Esophagus muscularis mucosa (tissue), 4 donors: Measurements from ENCODE around the gene MTIF3. TPM values are rescaled to one million over a fixed set of nuclear protein-coding genes. Genes with fewer than 3 reads are reported as not detected.

Experiments
- DNase-seq: peaks from one replicate; pipeline ENCODE4 v3.0.0-alpha.2; 2017; ENCODE audit errors: extremely low spot score
- H3K27ac ChIP-seq, 4 donors: fragments of 200-600 bp; sonication (generic); replicated peaks in 1 of 4; 1 replicate in 3 of 4; 2 replicates in 1 of 4; pipeline ENCODE4 v1.5.1; 2016 to 2019; ENCODE audit warnings: mild to moderate bottlenecking in 1 of 4
- H3K27me3 ChIP-seq, 4 donors: fragments of 200-600 bp; sonication (generic); one replicate each; pipeline versions ENCODE4 v1.5.1 to v1.6.0; 2016 to 2019
- H3K36me3 ChIP-seq, 4 donors: fragments of 200-600 bp; sonication (generic); one replicate each; pipeline ENCODE4 v1.5.1; 2016 to 2019
- H3K4me1 ChIP-seq, 4 donors: fragments of 200-600 bp; sonication (generic); one replicate each; pipeline ENCODE4 v1.5.1; 2016 to 2019
- H3K4me3 ChIP-seq, 4 donors: fragments of 200-600 bp; sonication (generic); 1 replicate in 2 of 4; 2 replicates in 2 of 4; pipeline ENCODE4 v1.5.1; 2016 to 2019; ENCODE audit warnings: mild to moderate bottlenecking in 4 of 4, moderate library complexity in 1 of 4
- H3K9me3 ChIP-seq, 4 donors: fragments of 200-600 bp; sonication (generic); 1 replicate in 3 of 4; 2 replicates in 1 of 4; pipeline ENCODE4 v1.5.1; 2016 to 2019
- CTCF ChIP-seq, 3 experiments: fragments of 200-600 bp in 2 of 3; fragments of 450-650 bp in 1 of 3; sonication (generic) in 2 of 3; IDR thresholded peaks; one replicate each; pipeline ENCODE4 v1.5.1; 2017 to 2019; ENCODE audit warnings: antibody characterized with exemption in 3 of 3, mild to moderate bottlenecking in 2 of 3, moderate library complexity in 1 of 3
- EP300 ChIP-seq: sonication (generic); formaldehyde crosslinking; IDR thresholded peaks from one replicate; pipeline ENCODE4 v1.6.1; 2017; ENCODE audit warnings: antibody characterized with exemption
- POLR2A ChIP-seq: fragments of 450-650 bp; IDR thresholded peaks from one replicate; pipeline ENCODE4 v1.6.1; 2017; ENCODE audit warnings: antibody characterized with exemption, moderate library complexity, mild to moderate bottlenecking, low read depth
- POLR2AphosphoS5 ChIP-seq, 2 donors: sonication (generic); formaldehyde crosslinking; IDR thresholded peaks; one replicate each; pipeline ENCODE4 v1.6.1; 2017; ENCODE audit warnings: antibody characterized with exemption in 2 of 2
- WGBS: methylation state at CpG from one replicate; pipeline ENCODE4 v1.1.5; 2018; 5-methylcytosine and 5-hydroxymethylcytosine counted together
- intact Hi-C: fragments of 100-400 bp; cut with DNase I; formaldehyde crosslinking; loops from one replicate; pipeline ENCODE4 v1.15.1; 2023
- total RNA-seq, 4 donors: library from RNA; depleted of rRNA; stranded (reverse); fragments of >200 nt; gene quantifications; one replicate each; pipeline versions ENCODE4 v1.1.0 to v1.2.1, GENCODE V29; 2016

The MTIF3 gene
- total RNA-seq, 4 donors from 2014 or later = 45.1 to 86.6 (median 67.5) TPM

- no peak for TF ChIP-seq EP300
- TF ChIP-seq CTCF (IDR thresholded peaks at IDR 0.05) = no peak
- no peak for TF ChIP-seq POLR2A
- TF ChIP-seq POLR2AphosphoS5 (IDR thresholded peaks at IDR 0.05) = no peak
- Histone ChIP-seq H3K9me3 (no peaks in the 10 kb centered on the region), H3K4me1 (no peaks in the 10 kb centered on the region), H3K4me3 (no peak overlapping the region), H3K27me3 (no peaks in the 10 kb centered on the region), H3K27ac (no peak overlapping the region), H3K36me3 (no peaks in the 10 kb centered on the region)
- DNase-seq = no peak
- 48% methylated on average over 3 of the region's 3 CpGs for whole genome bisulfite sequencing
- intact Hi-C loops = no loop called here
Observed at GRCh38 chr13:27495551-27495950, 45.2 kb upstream of the MTIF3 start.

DNA sequence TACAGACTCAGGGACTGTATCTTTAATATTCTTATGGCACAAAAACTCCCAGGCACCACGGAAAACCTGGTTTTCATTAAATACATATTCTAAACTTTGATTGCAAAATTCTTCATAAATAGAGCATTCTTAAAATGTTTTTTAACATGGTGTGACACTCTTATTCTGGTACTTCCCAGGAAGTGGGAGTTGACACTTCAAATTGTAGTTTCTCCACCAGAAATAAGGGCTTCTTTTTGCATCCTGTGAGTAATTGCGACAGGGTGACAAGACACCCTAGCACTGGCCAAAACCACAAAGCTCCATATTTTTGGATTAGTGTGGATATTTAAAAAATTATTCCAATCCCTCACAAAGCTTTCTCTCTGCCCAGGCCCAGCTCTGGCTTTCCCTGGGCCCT, 43.6 kb upstream of the MTIF3 start:
- no peaks in the 10 kb centered on the region for H3K4me1 ChIP-seq
- H3K27me3 ChIP-seq = no peaks in the 10 kb centered on the region
- intact Hi-C loops = no loop called here
- no peak overlapping the region for H3K4me3 ChIP-seq
- 73% methylated on average over 2 of the region's 2 CpGs for WGBS
- no peak for TF ChIP-seq CTCF (IDR thresholded peaks at IDR 0.05)
- TF ChIP-seq POLR2AphosphoS5 (IDR thresholded peaks at IDR 0.05) = no peak
- no peak for TF ChIP-seq EP300
- TF ChIP-seq POLR2A = no peak
- no peak for DNase-seq
- H3K36me3 ChIP-seq = no peaks in the 10 kb centered on the region
- no peak overlapping the region for H3K27ac ChIP-seq
- H3K9me3 ChIP-seq = no peaks in the 10 kb centered on the region

GRCh38 chr13:27489456-27489855, 39.1 kb upstream of the MTIF3 start:
- intact Hi-C loops = no loop called here
- Histone ChIP-seq H3K9me3 (no peaks in the 10 kb centered on the region), H3K36me3 (no peaks in the 10 kb centered on the region), H3K27me3 (no peaks in the 10 kb centered on the region), H3K4me1 (no peaks in the 10 kb centered on the region), H3K4me3 (no peak overlapping the region), H3K27ac (no peak overlapping the region)
- 75% methylated on average over 1 of the region's 1 CpG for WGBS
- no peak for DNase-seq
- TF ChIP-seq POLR2AphosphoS5 (IDR thresholded peaks at IDR 0.05) (no peak), POLR2A (no peak), EP300 (no peak), CTCF (IDR thresholded peaks at IDR 0.05) (no peak)

DNA sequence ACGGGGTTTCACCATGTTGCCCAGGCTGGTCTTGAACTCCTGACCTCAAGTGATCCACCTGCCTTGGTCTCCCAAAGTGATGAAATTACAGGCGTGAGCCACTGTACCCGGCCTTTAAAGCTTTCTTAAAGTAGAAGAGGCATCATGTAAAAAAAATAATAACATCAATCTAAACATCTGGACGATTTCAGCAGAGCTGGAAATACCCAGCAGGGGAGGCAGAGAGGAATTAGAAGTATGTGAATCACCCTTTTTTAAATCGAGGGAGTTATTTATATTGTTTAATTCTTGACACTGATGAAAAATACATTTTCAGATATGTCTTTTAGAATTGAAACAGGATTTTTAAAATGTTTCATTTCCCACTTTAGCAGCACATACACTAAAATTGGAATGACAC, 37.4 kb upstream of the MTIF3 start:
- 49% methylated on average over 5 of the region's 5 CpGs for WGBS
- no peak overlapping the region for H3K27ac ChIP-seq
- no peaks in the 10 kb centered on the region for H3K36me3 ChIP-seq
- intact Hi-C loops = no loop called here
- no peaks in the 10 kb centered on the region for H3K4me1 ChIP-seq
- H3K4me3 ChIP-seq = no peak overlapping the region
- TF ChIP-seq EP300 (no peak), POLR2A (no peak)
- no peaks in the 10 kb centered on the region for H3K9me3 ChIP-seq
- no peak for DNase-seq
- no peaks in the 10 kb centered on the region for H3K27me3 ChIP-seq

DNA sequence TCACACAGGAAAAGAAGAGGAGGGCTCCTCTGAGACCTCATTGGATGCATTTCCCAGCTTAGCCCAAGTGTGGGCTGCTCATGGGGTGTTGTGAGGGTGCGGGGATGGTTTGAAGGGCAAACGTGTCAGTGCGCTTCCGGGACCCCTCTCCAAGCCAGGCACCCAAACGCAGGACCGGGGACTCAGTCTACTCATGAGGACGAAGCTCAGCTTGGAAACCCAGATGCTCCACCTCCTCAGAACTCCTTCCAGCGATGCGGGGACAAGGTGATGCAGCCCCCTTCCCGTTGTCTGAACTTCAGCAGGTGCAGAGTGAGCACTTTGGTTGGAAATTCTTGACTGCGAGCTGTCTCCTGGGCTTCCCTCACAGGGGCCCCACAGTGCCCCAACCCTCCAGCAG, 33.1 kb upstream of the MTIF3 start:
- H3K4me3 ChIP-seq = no peak overlapping the region
- intact Hi-C loops = no loop called here
- H3K4me1 ChIP-seq = no peaks in the 10 kb centered on the region
- H3K27ac ChIP-seq = no peak overlapping the region
- no peaks in the 10 kb centered on the region for H3K36me3 ChIP-seq
- peaks cover 0 to 10% (median 0%) of the 10 kb centered on the region in 4 donors for H3K27me3 ChIP-seq
- TF ChIP-seq POLR2A (no peak), EP300 (no peak), CTCF (IDR thresholded peaks at IDR 0.05) (no peak), POLR2AphosphoS5 (IDR thresholded peaks at IDR 0.05) (no peak)
- WGBS = 97% methylated on average over 4 of the region's 11 CpGs
- peaks cover 0 to 7% (median 5%) of the 10 kb centered on the region in 4 donors for H3K9me3 ChIP-seq
- no peak for DNase-seq
